Stimulated activated CD8-positive, alpha-beta memory T cell treated with anti-CD3 and anti-CD28 coated beads, Interleukin-12 subunit alpha, Interleukin-12 subunit beta, amount 100 ng/mL, for 24 hours (primary cell): ENCODE measurements around the gene COL18A1.

ENCODE experiments used
- DNase-seq: peaks from one replicate; pipeline ENCODE4 v3.0.0-alpha.2; 2020; ENCODE audit errors: extremely low read depth

The COL18A1 gene

DNA sequence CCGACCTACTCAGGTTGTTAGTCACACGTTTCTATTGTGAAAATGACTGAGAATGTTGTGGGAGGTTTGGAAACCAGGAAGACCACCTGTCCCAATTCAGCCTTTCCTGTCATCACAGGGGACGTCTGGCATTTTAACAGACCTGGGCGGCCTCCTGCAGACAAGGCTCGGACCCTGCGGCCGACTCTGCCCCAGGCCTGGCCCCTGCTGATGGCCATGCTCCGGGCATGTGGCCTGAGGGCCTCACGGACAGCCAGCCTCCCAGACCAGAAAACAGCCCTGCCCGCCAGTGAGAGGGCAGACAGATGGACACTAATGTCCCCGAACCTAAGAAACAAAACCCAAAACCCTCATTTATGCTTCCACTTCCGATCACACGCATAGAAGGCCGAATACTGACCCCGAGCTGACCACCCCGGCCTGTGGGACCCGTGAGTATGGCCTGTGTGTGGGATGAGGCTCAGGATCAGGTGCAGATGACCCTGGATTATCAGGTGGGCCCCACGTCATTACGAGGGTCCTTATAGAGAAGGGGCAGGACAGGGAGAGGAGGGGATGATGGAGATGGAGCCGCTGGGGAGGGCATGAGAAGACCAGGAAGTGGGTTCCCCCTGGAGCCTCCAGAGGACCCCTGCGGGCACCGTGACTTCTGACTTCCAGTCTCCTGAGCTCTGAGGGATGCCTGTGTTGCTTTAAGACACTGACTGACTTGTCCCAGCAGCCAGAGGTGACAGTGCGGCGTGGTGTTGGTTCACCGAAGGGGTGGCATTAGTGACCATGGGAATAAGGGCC is 9.6 kb downstream of the COL18A1 start:
- DNase-seq = no peak

DNA sequence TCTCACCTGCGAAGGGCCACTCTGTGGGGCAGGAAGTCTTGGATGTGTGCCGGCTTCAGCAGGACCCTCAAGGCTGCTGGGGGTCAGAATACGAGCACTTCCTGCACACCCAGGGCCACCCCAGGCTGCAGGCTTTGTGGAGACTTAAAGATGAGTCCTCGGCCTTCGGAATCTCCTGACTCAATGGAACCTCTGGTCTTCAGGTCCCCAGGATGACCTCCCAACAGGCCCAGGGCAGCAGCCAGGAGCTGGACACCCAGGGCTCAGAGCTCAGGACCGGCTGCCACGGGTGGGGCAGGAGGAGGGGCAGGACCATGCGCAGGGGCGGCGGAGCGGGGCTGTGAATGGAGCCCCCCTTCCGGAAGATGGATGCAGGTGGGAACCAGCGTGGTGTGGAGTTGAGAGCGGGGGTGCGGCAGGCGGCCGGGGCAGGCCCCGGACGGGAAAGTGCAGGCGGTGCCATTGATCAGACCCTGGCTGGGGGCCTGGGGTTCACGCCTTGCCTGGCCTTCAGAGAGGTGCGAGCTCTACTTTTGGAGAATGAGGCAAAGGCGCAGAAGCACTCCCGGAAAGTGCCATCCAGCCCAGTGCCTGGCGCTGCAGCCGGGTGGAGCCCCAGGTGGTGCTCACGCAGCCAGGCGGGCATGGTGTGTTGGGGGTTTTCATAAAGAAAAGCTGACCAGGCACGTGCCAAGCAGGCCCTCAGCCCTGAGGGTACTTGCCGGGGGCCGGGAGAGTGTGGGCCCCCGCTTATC is 10.4 kb downstream of the COL18A1 start:
- DNase-seq = no peak

GRCh38 chr21:45415943-45416611 is 11.1 kb downstream of the COL18A1 start:
- DNase-seq = no peak

DNA sequence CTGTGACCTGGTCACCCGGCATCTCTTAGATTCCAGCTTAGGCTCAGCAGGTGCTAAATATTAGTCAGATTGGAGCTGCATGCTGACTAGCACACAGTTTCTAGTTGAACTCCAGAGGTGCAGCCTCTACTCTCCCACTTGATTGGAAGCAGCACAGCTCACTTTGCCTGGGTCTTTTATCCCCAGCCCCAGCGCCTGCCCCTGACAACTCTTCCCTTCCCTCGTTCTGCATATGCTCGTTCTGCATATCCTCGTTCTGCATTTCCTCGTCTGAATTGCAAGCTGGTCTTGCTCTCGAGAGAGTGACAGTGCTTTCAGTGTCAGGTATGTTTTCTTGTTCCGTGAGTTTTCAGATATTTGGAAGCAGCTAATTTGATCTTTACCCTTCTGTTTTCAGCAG is 11.7 kb downstream of the COL18A1 start:
- DNase-seq = no peak

DNA sequence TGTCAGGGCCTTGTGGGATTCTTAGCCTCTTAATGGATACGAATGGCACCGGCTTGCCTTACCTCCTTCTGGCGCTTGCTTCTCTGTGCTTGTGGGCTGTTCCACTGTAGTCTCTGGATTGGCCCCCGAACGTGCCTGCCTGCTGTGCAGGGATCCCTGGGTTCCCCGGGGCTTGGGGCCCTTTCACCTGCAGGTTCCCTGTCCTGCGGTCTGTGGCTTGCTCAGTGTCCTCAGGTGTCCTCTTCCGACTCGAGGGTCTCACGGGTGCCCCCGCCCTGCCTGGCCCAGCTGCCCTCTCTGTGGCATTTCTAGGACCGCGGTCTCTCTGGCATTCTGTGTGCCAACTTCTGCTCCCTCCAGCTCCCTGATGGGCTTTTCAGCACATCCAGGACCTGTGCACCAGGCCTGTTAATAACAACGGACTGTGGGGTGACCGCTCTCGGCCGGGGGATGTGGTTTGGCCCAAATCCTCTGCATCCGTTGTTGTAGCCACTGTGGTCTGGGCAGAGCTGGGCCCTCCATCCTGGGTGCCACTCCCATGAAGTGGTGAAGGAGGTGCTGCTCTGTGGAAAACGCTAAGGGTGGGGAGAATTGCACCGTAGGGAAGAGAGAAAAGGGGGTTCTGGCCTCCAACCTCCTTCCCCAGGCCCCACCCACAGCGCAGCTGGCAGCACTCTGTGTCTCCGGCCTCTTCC is 12.4 kb downstream of the COL18A1 start:
- no peak for DNase-seq

DNA sequence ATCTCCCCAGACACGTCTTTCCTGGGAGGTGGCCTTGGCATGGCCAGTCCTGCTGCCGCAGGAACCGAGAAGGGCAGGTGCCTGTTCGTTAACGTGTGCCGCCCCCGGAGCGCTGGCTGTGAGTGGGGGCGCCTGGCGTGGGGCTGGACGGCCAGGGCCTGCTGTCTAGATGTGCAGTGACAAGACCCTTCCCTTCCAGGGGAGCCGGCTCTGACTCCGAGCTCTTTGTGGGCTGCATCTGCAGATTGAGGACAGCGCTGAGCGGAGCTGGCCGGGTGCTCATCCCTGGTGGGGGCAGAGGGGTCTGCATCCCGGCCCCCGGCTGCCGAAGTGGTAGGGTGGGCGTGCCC is 13.0 kb downstream of the COL18A1 start:
- no peak for DNase-seq

DNA sequence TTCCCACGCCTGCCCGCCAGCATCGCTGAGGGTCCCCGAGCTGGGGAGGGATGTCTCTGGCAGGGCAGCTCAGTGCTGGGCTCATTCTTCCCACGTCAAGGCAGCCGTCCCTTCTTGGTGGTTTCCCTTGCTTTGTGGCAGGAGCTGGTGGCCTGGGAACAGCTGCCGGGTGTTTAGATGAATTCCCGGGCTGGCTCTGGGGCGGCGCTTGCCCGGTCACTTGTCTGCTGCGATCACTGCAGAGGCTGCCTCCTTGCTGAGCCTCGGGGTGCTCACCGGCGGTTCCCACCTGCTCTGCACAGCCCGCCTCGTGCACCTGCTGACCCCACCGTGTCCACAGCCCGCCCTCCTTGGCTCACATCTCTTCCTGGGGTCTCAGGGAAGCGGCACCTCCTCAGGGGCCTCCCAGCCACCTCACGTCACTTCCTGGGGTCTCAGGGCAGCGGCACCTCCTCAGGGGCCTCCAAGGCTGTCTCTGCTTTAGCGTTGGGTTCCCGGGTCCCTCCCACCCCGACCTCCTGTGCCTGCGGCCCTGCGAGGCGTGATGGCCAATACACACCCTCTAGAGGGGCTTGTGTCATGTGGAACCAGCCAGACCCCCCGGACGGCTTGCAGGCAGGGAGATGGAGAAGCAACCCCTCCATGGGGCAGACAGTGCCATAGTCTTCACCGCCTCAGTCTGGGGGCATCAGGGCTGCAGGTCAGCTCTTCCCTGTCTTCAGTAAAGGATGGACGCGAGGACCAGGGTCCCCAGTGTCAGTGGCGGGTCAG is 13.5 kb downstream of the COL18A1 start:
- no peak for DNase-seq

GRCh38 chr21:45419162-45419561 is 14.2 kb downstream of the COL18A1 start:
- DNase-seq = no peak

DNA sequence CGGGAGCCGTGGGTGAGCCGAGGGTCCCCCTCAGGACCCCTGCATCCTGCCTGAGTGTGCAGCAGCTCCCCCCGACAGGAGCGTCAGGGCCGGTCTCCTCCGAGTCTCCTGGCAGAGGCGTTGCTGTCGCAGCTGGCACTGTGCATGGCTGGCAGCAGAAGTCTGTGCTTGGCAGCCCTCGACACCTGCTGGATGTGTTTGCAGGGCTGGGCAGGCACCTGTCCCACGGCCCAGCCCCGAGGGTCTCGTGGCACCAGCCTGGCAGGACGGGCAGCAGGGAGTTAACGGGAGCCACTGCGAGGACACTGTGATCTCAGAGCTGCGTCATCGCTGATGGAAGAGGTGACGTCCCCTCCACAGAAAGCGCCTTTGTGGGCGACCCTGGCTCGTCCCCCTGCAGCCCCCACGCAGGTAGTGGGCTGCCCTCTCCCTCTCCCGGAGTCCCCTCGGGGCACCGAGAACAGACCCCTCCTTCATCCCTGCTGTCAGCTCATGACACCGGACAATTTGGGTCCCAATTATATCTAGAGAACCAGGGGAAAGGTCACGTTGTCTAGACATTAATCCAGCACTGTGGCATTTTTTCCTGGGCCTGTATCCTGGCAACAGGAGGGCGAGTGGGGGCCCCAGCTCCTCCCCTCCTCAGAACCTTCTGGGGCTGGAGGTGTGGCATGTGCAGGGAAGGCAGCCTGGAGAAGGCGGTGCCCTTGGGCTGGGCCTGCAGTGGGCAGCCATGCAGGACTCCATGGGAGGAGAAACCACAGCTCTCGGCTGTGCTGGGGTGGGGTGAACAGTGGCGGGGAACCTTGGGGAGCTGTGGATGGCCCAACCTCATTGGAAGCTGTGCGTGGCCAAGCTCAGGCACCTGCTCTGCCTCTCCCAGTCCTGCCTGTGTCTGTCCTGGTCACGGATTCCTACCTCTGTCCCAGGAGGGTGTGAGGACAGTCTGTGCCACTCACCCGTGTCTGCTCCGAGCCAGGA is 15.4 kb downstream of the COL18A1 start:
- DNase-seq = no peak

DNA sequence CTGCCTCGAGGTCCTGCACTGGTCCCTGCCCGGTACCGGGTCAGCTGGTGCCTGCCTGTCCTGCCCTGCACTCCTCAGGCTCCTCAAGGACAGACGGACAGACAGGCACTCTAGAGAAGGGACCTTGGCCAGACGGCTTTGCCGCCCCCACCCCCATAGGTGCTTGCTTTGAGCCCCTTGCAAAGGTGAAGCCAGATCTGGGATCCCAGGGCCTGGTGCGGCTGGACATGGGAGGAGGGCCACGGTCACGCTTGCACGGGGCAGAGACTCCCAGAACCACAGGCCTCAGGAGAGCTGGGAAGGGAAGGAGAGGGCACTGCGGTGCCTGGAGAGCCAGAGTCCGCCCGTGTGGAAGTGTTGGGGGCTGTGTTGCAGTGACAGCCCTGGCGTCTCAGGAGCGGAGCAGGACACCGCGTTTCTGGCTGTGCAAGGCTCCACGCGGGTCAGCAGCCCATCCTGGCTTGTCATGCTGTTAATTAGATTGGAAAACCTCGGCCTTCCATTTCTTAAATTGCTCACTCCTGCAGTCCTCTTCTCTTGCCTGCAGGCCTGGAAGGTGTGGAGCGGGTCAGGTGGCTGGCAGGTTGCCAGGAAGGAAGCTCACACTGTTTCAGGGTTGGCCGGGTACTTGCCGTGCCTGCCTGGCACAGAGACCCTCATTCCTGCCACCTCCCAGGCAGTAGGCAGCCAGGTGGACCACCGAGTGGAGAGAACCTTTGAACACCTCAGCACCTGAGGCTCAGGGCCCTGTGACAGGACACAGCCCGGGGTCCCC is 16.3 kb downstream of the COL18A1 start:
- no peak for DNase-seq

DNA sequence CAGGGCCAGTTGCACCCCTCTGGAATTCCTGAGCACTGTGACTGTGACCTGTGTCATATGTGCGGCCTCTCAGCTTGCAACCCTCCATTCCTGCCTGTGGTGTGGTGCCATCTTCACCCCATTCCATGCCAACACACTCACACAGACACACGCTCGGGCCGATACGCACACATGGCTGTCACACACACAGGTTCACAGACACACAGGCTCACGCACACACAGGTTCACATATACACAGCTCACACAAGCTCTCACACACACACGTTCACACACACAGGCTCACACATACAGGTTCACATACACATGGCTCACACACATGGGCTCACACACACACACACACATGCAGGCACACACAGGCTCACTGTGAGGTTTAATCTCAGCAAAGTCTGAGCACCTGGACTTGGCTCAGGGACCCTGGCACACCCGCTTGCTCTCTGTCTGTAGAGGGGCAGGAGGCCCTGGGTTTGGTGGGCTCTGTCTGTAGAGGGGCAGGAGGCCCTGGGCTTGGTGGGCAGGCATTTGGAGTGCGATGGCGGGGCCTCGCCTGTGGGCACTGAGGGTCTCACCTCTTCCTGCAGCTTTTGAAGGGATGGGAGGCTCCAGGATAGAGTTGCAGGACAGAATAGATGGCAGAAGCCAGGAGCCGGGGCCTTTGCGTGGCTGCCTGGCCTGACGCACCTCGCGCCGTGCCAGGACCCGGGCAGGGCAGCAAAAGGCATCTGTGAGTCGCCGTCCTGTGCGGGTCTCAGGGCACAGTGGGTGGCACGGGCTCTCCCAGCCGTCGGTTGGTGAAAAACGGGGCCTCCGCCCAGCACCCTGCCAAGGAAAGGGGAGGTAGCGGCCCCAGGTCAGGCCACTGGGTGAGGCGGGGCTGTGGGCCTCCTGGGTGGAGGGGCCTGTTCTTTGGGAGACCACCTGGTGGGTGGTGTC is 17.1 kb downstream of the COL18A1 start:
- DNase-seq = no peak

GRCh38 chr21:45423201-45423955 is 18.4 kb downstream of the COL18A1 start:
- no peak for DNase-seq

DNA sequence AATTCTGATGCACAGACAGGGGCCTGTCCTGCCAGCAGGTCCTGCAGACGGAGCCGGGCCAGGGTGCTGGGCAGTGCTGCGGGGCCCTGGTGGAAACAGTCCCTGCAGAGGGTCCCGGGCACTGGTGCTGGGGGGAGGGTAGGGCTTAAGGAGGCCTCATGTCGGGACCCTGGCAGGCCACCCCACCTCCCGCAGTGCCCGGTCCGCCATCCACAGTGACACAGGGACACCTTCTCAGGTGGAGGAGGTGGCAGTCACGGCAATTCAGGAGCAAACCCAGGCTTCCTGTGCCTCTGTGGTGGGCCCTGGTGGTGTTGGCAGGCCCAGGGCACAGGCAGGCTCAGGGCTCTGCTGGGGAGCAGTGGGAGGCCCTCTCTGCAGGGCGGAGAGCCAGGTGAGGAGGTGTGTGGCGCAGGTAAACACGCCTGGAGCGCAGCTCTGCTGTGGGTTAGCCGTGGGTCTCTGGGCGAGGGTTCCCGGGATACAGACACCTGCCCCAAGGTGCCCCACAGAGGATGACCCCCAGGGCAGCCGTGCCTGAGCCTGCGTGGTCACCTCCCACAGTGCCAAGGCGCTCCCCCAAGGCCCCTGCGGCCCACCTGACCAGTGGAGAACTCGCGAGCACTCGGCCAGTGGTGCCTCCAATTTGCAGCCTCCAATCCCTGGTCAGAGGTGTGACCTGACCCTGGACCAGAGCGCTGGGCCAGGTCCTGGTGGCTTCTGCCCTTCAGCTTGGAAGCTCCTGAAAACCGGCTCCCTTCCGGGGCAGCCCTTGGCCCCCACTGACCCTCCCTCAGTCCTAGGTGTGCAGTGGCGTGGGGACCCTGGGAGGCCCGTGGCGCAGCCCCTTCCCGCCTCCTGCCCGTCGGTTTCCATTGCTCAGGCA is 19.2 kb downstream of the COL18A1 start:
- DNase-seq = no peak

- no peak for DNase-seq
Measured at GRCh38 chr21:45424854-45425795, 20.2 kb downstream of the COL18A1 start.
